Neural cell (in vitro differentiated cells): ENCODE data around the gene MED12. TPM values are rescaled to one million over a fixed set of nuclear protein-coding genes. Genes with fewer than 3 reads are reported as not detected.

Experiments used
- H2AFZ ChIP-seq: fragments of 200-600, 300-800 bp; sonication (generic), shearing (Covaris generic); 2 replicates; pipeline ENCODE4 v1.6.0; 2014; ENCODE audit warnings: low read depth, mild to moderate bottlenecking, antibody characterized with exemption, low read length, moderate library complexity
- H3F3A ChIP-seq: fragments of 200-600 bp; shearing (Covaris generic); 2 replicates; pipeline ENCODE4 v1.6.1; 2016; ENCODE audit warnings: mild to moderate bottlenecking, moderate library complexity, mixed read lengths, antibody characterized with exemption, low read length; ENCODE audit not compliant: insufficient read depth, poor library complexity, severe bottlenecking
- H3K27ac ChIP-seq: fragments of 200-600, 300-800 bp; sonication (generic), shearing (Covaris generic); 2 replicates; pipeline ENCODE4 v1.5.1; 2014; ENCODE audit warnings: mild to moderate bottlenecking, low read length, moderate library complexity
- H3K27me3 ChIP-seq: fragments of 300-800, 200-600 bp; sonication (generic), shearing (Covaris generic); 2 replicates; pipeline ENCODE4 v1.6.0; 2014; ENCODE audit warnings: mild to moderate bottlenecking, low read depth, low read length, moderate library complexity; ENCODE audit not compliant: insufficient read depth
- H3K36me3 ChIP-seq: fragments of 300-800, 200-600 bp; sonication (generic), shearing (Covaris generic); 2 replicates; pipeline ENCODE4 v1.5.1; 2014; ENCODE audit warnings: mild to moderate bottlenecking, antibody characterized with exemption, low read length, moderate library complexity; ENCODE audit not compliant: insufficient read depth
- H3K4me2 ChIP-seq: fragments of 300-800, 200-600 bp; sonication (generic), shearing (Covaris generic); 2 replicates; pipeline ENCODE4 v1.6.0; 2014; ENCODE audit warnings: mild to moderate bottlenecking, low read length
- H3K4me3 ChIP-seq: fragments of 300-800, 200-600 bp; sonication (generic), shearing (Covaris generic); 2 replicates; pipeline ENCODE4 v1.5.1; 2014; ENCODE audit warnings: mild to moderate bottlenecking, low read length, moderate library complexity
- H3K79me2 ChIP-seq: fragments of 200-600 bp; shearing (Covaris generic); replicated peaks from 2 replicates; pipeline ENCODE4 v1.6.0; 2014; ENCODE audit warnings: mild to moderate bottlenecking, low read length, moderate library complexity; ENCODE audit not compliant: insufficient read depth
- H3K9ac ChIP-seq: fragments of 300-800, 200-600 bp; sonication (generic), shearing (Covaris generic); 2 replicates; pipeline ENCODE4 v1.6.1; 2016; ENCODE audit warnings: mild to moderate bottlenecking, low read length, mixed read lengths
- H3K9me2 ChIP-seq: fragments of 200-600 bp; shearing (Covaris generic); 2 replicates; pipeline ENCODE4 v1.6.1; 2016; ENCODE audit warnings: mild to moderate bottlenecking, low read length, mixed read lengths; ENCODE audit not compliant: insufficient read depth
- H3K9me3 ChIP-seq: fragments of 200-600, 300-800 bp; sonication (generic), shearing (Covaris generic); 2 replicates; pipeline ENCODE4 v1.6.1; 2016; ENCODE audit warnings: mild to moderate bottlenecking, mixed run types, low read length, moderate library complexity, mixed read lengths
- H4K20me1 ChIP-seq: fragments of 200-600 bp; shearing (Covaris generic); 2 replicates; pipeline ENCODE4 v1.6.1; 2016; ENCODE audit warnings: mild to moderate bottlenecking, mixed run types; ENCODE audit not compliant: insufficient read depth
- EP300 ChIP-seq: fragments of 450-650 bp; conservative IDR thresholded peaks from 2 replicates; pipeline ENCODE4 v1.6.1; 2014; ENCODE audit warnings: antibody characterized with exemption, mild to moderate bottlenecking, moderate library complexity; ENCODE audit not compliant: poor library complexity, severe bottlenecking
- EZH2 ChIP-seq: fragments of 200-600, 300-800 bp; shearing (Covaris generic), sonication (generic); IDR thresholded peaks from 2 replicates; pipeline ENCODE4 v1.6.1; 2014; ENCODE audit warnings: antibody characterized with exemption, low read length, borderline replicate concordance, mild to moderate bottlenecking; ENCODE audit not compliant: insufficient read depth, poor library complexity, severe bottlenecking
- MXI1 ChIP-seq: fragments of 450-650 bp; conservative IDR thresholded peaks from 2 replicates; pipeline ENCODE4 v1.6.1; 2014; ENCODE audit warnings: antibody characterized with exemption, mild to moderate bottlenecking; ENCODE audit not compliant: poor library complexity, severe bottlenecking
- POLR2AphosphoS5 ChIP-seq: IDR thresholded peaks from 2 replicates; pipeline ENCODE4 v1.6.1; 2012
- RAD21 ChIP-seq: fragments of 450-650 bp; conservative IDR thresholded peaks from 2 replicates; pipeline ENCODE4 v1.6.1; 2014; ENCODE audit warnings: antibody characterized with exemption, mild to moderate bottlenecking, moderate library complexity
- REST ChIP-seq: IDR thresholded peaks from 2 replicates; pipeline ENCODE4 v1.6.1; 2012; ENCODE audit warnings: borderline replicate concordance
- SMC3 ChIP-seq: fragments of 450-650 bp; conservative IDR thresholded peaks from 2 replicates; pipeline ENCODE4 v1.6.1; 2014; ENCODE audit warnings: antibody characterized with exemption, mild to moderate bottlenecking, moderate library complexity; ENCODE audit not compliant: poor library complexity
- TAF1 ChIP-seq: IDR thresholded peaks from 2 replicates; pipeline ENCODE4 v1.6.1; 2012; ENCODE audit warnings: low read depth
- polyA plus RNA-seq: library from polyadenylated mRNA; depleted of rRNA; stranded (reverse); fragments of >200 nt; gene quantifications from 2 replicates; pipeline ENCODE4 v1.2.3, GENCODE V29; 2014
- TF ChIP-seq, protein P1 (sequence below): fragments of 450-650 bp; IDR thresholded peaks from 2 replicates; pipeline ENCODE4 v1.5.1; 2014; ENCODE audit warnings: antibody characterized with exemption, mild to moderate bottlenecking, moderate library complexity; ENCODE audit not compliant: poor library complexity, severe bottlenecking

Gene MED12
- polyA plus RNA-seq, 1 donor from 2014 or later: 5.6 TPM

DNA sequence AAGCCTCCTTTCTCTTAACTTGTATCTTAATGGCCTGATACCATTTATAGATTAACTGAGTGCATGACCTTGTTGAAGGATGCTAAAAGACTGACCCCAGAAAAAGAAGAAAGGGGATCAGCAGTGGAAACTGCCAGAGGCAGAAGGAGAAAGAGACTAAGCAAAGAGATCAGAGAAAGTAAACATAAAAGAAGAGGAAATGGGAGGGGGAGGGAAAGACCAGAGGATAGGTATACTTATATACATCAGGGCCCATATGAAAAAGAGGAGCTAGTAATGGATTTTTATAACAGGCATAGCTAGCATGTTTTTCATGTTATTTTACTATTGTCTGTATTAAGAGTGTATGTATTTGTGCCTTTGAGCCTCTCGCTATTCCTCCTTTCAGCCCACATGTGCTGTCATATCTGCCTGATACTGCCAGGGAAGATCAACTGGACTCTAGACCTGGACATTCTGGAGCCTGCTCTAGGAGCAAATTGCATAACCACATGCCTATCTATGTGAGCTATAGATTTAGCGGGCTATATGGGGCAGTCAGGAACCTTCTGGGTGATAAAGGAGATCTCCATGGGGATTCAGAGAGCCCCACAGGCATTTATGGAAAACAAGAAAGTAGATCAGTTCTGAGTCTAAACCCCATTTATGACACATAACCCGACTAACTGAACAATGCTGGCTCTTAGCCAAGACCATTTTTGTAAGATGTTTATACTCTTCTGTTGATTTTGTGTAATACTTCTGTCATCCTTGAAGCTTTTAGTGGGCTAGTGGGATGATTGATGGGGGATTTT is 36.9 kb upstream of the MED12 start:
- Histone ChIP-seq H3K27ac (no peak overlapping the region), H3K27me3 (no peaks in the 10 kb centered on the region), H4K20me1 (no peaks in the 10 kb centered on the region), H3K9me3 (no peaks in the 10 kb centered on the region), H3K4me3 (no peak overlapping the region), H3K79me2 (no peaks in the 10 kb centered on the region), H3K9ac (no peak overlapping the region), H3F3A (no peaks in the 10 kb centered on the region), H3K9me2 (no peaks in the 10 kb centered on the region), H2AFZ (no peak overlapping the region), H3K4me2 (no peak overlapping the region), H3K36me3 (no peaks in the 10 kb centered on the region)
- TF ChIP-seq RAD21 (no peak), TAF1 (no peak), SMC3 (no peak), EP300 (no peak), EZH2 (no peak), MXI1 (no peak), REST (no peak), POLR2AphosphoS5 (no peak)
- TF ChIP-seq, protein P1, sequence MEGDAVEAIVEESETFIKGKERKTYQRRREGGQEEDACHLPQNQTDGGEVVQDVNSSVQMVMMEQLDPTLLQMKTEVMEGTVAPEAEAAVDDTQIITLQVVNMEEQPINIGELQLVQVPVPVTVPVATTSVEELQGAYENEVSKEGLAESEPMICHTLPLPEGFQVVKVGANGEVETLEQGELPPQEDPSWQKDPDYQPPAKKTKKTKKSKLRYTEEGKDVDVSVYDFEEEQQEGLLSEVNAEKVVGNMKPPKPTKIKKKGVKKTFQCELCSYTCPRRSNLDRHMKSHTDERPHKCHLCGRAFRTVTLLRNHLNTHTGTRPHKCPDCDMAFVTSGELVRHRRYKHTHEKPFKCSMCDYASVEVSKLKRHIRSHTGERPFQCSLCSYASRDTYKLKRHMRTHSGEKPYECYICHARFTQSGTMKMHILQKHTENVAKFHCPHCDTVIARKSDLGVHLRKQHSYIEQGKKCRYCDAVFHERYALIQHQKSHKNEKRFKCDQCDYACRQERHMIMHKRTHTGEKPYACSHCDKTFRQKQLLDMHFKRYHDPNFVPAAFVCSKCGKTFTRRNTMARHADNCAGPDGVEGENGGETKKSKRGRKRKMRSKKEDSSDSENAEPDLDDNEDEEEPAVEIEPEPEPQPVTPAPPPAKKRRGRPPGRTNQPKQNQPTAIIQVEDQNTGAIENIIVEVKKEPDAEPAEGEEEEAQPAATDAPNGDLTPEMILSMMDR: no peak

DNA sequence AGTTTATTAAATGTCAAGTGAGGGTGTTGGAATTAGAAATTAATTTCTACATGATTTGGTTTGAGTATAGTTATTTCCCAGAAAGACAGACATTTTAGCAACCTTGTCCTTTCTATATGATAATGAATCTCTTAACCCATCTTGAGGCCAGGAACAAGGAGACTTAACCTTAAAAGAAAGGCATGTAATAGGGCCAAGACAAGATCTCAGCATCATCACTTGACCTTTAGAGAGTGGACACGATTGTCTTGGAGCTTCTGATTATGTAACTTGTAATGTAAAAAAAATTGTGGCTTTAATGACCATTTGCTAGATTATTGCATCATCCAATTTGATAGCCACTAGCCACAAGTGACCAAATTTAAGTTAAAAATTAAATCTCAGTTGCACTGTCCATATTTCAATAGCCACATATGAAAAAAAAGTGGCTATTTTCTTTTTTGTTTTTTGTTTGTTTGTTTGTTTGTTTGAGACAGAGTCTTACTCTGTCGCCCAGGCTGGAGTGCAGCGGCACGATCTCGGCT is 36.2 kb upstream of the MED12 start:
- Histone ChIP-seq H3K27ac (no peak overlapping the region), H3K9me2 (no peaks in the 10 kb centered on the region), H2AFZ (no peak overlapping the region), H3K36me3 (no peaks in the 10 kb centered on the region), H3K79me2 (no peaks in the 10 kb centered on the region), H4K20me1 (no peaks in the 10 kb centered on the region), H3K9me3 (no peaks in the 10 kb centered on the region), H3F3A (no peaks in the 10 kb centered on the region), H3K27me3 (no peaks in the 10 kb centered on the region), H3K4me3 (no peak overlapping the region), H3K4me2 (no peak overlapping the region), H3K9ac (no peak overlapping the region)
- TF ChIP-seq RAD21 (no peak), REST (no peak), EZH2 (no peak), SMC3 (no peak), EP300 (no peak), MXI1 (no peak), POLR2AphosphoS5 (no peak), TAF1 (no peak)
- TF ChIP-seq, protein P1: no peak
